ENCODE results near the gene LMOD3. TPM values are rescaled to one million over a fixed set of nuclear protein-coding genes. Genes with fewer than 3 reads are reported as not detected.

The LMOD3 gene
- polyA plus RNA-seq, 2 of the 4 experiments (the other 2 are of a cell fraction) = not detected

- H3K4me1 ChIP-seq = no peaks in the 10 kb centered on the region
- 61% methylated on average over 2 of the region's 2 CpGs for WGBS (ENCODE audit: missing lambda C conversion rate)
- FAIRE-seq (no peak), DNase-seq (ENCODE audit: low read depth in 1 of 2, low spot score in 1 of 2) (no peak), ATAC-seq (no peak)
- no peak overlapping the region for H3K4me3 ChIP-seq
- TF ChIP-seq EHF (CRISPR knock-in tag; IDR thresholded peaks at IDR 0.05) = no peak
- no peak for TF ChIP-seq HOXB13 (CRISPR knock-in tag; IDR thresholded peaks at IDR 0.05; ENCODE audit: low read depth)
- TF ChIP-seq TP53 (CRISPR knock-in tag; IDR thresholded peaks at IDR 0.05) = no peak
- no peak for TF ChIP-seq FOSL2 (IDR thresholded peaks at IDR 0.05)
- TF ChIP-seq FOSL2 (CRISPR knock-in tag; IDR thresholded peaks at IDR 0.05) = no peak
- TF ChIP-seq HEYL (CRISPR knock-in tag; IDR thresholded peaks at IDR 0.05) = no peak
- TF ChIP-seq HOXB5 (CRISPR knock-in tag; IDR thresholded peaks at IDR 0.05) = no peak
- TF ChIP-seq ZNF302 (CRISPR knock-in tag; IDR thresholded peaks at IDR 0.05) = no peak
- TF ChIP-seq KDM5A (IDR thresholded peaks at IDR 0.05) = no peak
- ChIA-PET CTCF (interaction anchor here (3.0 kb wide), 1 partner anchor 34 kb away, joined by 9 read pairs; no protein-coding TSS in a partner anchor), POLR2A (no interaction called here)
- no peak overlapping the region for H3K4me2 ChIP-seq
- no peaks in the 10 kb centered on the region for H3K9me3 ChIP-seq
- H3K27ac ChIP-seq = no peak overlapping the region
These were observed 4.6 kb upstream of the LMOD3 start for GRCh38 chr3:69126999-69127398.

DNA sequence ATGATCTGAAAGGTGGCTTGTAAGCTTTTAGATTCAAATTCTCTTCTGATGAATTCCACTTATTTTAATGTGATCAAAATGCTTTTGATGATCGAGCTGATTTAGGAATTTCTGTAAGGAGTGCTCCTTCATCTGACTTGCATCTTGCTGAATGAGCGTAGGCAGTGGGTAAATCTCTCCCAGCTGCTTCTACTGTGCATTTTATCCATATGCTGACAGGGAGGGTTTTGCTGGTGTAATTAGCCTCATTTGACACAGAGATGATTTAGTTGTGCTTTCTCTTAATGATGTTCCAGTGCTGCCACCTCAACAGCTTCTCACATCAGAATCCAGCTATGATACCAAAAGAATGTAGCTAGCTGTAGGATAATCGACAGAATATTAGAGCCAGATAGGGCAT, 3.8 kb upstream of the LMOD3 start:
- FAIRE-seq = no peak
- Histone ChIP-seq H3K4me3 (no peak overlapping the region), H3K9me3 (no peaks in the 10 kb centered on the region), H3K4me2 (no peak overlapping the region), H3K4me1 (no peaks in the 10 kb centered on the region), H3K27ac (no peak overlapping the region)
- CTCF ChIA-PET = interaction anchor here (0.8 to 3.0 kb wide), 3 partner anchors 35 to 181 kb away, joined by 3 to 9 read pairs (median 3); no protein-coding TSS in a partner anchor
- TF ChIP-seq TFCP2L1 (CRISPR knock-in tag; IDR thresholded peaks at IDR 0.05) (no peak), HOXB5 (CRISPR knock-in tag; IDR thresholded peaks at IDR 0.05) (no peak), ESRRA (IDR thresholded peaks at IDR 0.05; ENCODE audit: borderline replicate concordance, low read length) (no peak), RFX5 (IDR thresholded peaks at IDR 0.05) (no peak), EP300 (IDR thresholded peaks at IDR 0.05) (no peak), JUN (IDR thresholded peaks at IDR 0.05) (no peak), CBX8 (IDR thresholded peaks at IDR 0.05) (no peak), KDM5A (IDR thresholded peaks at IDR 0.05) (no peak), NPAS2 (CRISPR knock-in tag; IDR thresholded peaks at IDR 0.05; ENCODE audit: borderline replicate concordance) (no peak), JUNB (IDR thresholded peaks at IDR 0.05) (no peak), MYC (IDR thresholded peaks at IDR 0.05; ENCODE audit: borderline replicate concordance, low read length) (no peak), HEYL (CRISPR knock-in tag; IDR thresholded peaks at IDR 0.05) (no peak)
- TF ChIP-seq, protein P1, sequence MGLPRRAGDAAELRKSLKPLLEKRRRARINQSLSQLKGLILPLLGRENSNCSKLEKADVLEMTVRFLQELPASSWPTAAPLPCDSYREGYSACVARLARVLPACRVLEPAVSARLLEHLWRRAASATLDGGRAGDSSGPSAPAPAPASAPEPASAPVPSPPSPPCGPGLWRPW (IDR thresholded peaks at IDR 0.05) = no peak
- TF ChIP-seq, protein P2, sequence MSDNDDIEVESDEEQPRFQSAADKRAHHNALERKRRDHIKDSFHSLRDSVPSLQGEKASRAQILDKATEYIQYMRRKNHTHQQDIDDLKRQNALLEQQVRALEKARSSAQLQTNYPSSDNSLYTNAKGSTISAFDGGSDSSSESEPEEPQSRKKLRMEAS (IDR thresholded peaks at IDR 0.05) = no peak
- POLR2A ChIA-PET = no interaction called here
- 77% methylated on average over 3 of the region's 3 CpGs for WGBS (ENCODE audit: missing lambda C conversion rate)
- no peak for DNase-seq (ENCODE audit: low read depth in 1 of 2, low spot score in 1 of 2)
- no peak for ATAC-seq

DNA sequence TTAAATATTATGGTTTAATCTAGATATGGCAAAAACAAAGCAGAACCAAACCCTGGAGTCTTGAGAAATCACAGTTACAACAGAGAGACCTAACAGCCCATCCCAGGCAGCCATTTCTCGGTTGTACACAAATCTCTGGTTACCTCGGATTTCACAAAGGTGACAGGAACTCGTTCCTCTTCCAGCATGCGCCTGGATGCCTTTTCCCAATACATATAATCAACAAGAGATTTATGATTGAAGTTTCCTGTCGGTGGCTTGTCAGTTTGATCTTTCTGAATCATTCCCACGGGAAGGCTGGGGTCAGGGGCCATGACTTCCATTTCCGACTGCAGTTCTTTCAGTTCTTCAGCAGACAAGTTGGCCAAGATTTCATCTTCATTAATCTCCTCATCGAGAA, 445 bp downstream of the LMOD3 start:
- Histone ChIP-seq H3K4me1 (no peaks in the 10 kb centered on the region), H3K9me3 (no peaks in the 10 kb centered on the region), H3K4me3 (no peak overlapping the region), H3K27ac (no peak overlapping the region), H3K4me2 (no peak overlapping the region)
- DNase-seq (ENCODE audit: low read depth in 1 of 2, low spot score in 1 of 2) (no peak), ATAC-seq (no peak), FAIRE-seq (no peak)
- ChIA-PET POLR2A (interaction anchor here (0.5 kb wide), 1 partner anchor 14 kb away, joined by 4 read pairs; no protein-coding TSS in a partner anchor), CTCF (interaction anchor here (0.6 to 7.5 kb wide), 13 partner anchors 33 to 745 kb away, joined by 3 to 49 read pairs (median 6); no protein-coding TSS in a partner anchor)
- TF ChIP-seq JUNB (IDR thresholded peaks at IDR 0.05) (no peak), ZNF302 (CRISPR knock-in tag; IDR thresholded peaks at IDR 0.05) (no peak), POLR2A (IDR thresholded peaks at IDR 0.05; ENCODE audit: low read length) (no peak), MYC (IDR thresholded peaks at IDR 0.05; ENCODE audit: borderline replicate concordance, low read length) (no peak), SREBF2 (IDR thresholded peaks at IDR 0.05) (no peak), HDAC2 (IDR thresholded peaks at IDR 0.05) (no peak), E2F6 (IDR thresholded peaks at IDR 0.05; ENCODE audit: borderline replicate concordance, low read depth) (no peak), CEBPB (IDR thresholded peaks at IDR 0.05) (no peak), RNF2 (IDR thresholded peaks at IDR 0.05; ENCODE audit: borderline replicate concordance, low read depth) (no peak), NPAS2 (CRISPR knock-in tag; IDR thresholded peaks at IDR 0.05; ENCODE audit: borderline replicate concordance) (no peak), ZFP36 (IDR thresholded peaks at IDR 0.05; ENCODE audit: borderline replicate concordance, partially characterized antibody) (no peak), FOSL2 (IDR thresholded peaks at IDR 0.05) (no peak), FOSL2 (CRISPR knock-in tag; IDR thresholded peaks at IDR 0.05) (no peak), TFCP2L1 (CRISPR knock-in tag; IDR thresholded peaks at IDR 0.05) (no peak), USF2 (IDR thresholded peaks at IDR 0.05) (no peak), HOXB13 (CRISPR knock-in tag; IDR thresholded peaks at IDR 0.05; ENCODE audit: low read depth) (no peak), TP53 (CRISPR knock-in tag; IDR thresholded peaks at IDR 0.05) (no peak), EHF (CRISPR knock-in tag; IDR thresholded peaks at IDR 0.05) (no peak), KDM5A (IDR thresholded peaks at IDR 0.05) (no peak)
- 51% methylated on average over 8 of the region's 8 CpGs for WGBS (ENCODE audit: missing lambda C conversion rate)
